Measurements from ENCODE around the gene SRPX.

SRPX gene

DNA sequence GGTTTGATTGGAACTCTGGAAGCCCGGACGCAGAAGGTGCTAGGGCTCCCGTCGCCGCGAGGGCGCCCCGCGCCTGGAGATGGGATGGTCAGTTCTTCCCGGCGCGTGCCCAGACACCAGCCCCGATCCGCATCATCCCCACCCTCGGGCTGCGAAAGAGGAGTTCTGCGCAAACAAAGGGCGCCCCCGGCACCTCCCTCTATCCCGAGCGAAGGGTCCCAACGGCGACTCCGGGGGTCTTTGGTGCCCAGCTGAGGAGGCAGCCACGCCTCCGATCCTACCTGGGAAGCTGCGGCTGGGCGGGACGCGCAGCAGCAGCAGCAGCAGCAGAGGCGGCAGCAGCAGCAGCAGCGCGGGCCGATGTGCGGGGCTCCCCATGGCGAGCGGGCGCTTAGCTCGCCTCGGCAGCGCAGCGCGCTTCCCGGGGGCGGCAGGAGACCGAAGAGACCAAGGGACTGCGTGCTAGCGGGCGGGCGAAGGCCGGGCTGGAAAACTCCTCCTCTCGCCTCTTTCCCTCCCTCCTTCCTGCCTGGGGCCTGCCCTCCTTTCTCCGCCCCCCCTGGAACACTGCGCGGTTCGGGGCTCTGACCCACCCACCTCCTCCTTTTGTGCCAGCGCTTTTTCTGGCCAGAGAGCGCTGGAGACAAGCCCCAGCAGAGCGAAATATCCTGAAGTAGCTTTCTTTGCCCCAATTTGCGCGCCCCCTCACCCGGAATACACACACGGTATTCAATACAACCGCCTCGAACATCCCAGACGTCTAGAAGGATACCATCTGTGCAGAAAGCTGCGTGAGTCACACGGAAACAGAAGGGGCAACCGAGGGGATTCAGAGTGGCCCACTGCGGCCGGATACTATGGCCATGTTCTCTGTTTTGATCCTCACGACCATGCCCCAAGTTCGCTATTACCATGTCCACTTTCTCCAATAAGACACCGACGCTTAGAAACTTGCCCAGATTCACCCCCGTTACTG lies at the start of gene SRPX:
Gene SRPX, minus strand, starts transcription at position 457 of the 976 bp plus-strand sequence. Its CDS starts 79 bp downstream, at position 378.
- H3K4me3 ChIP-seq (ENCODE audit: low read length), result peak within 1 kb of the TSS; percentile 35
- no peak for TF ChIP-seq ZNF274 (IDR thresholded peaks at IDR 0.05; ENCODE audit: low read depth, low read length)

- H3K4me3 ChIP-seq (ENCODE audit: low read length), result no peak overlapping the region
- no peak for TF ChIP-seq ZNF274 (IDR thresholded peaks at IDR 0.05; ENCODE audit: low read depth, low read length)
These were observed 47.3 kb upstream of the SRPX start for GRCh38 chrX:38268011-38268410.

DNA sequence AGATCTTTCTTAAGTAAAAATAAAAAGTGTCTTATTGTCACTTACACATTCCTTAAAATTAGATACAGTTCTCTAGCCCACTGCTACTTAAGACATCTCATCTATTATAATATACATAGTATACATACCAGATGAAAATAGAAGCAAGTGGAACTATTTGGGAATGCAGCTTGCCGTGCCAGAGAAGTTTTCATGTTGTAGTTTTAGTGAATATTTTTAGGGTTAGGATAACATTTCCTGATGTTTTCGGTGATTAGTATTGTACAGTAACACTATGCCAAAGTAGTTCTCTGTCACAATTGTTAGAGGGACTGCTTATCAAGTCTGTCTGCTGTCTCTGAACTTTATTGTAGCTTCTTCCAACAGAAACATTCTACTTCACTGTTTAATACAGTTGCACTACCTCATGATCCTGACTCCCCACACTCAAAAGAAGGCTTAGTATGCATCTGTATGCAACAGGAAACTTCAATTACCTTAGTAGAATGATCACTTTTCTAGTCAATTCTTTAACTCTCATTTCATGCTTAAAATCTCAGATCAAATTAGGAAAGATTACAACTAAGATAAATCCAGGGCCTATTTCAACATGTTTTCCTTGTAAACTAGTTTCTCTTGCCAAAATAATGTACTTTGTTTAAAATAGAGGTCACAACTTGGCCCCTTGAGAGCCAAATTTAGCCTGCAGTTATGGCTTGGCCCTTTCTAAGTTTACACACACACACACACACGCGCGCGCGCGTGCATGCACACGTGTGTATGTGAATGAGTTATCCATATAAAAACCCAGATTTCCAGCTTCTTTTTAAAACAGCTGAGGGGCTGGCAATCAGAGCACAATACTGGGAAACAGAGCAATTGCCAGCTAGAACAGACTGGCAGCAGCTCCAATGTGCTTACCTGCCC lies 42.3 kb upstream of the SRPX start:
- no peak overlapping the region for H3K4me3 ChIP-seq (ENCODE audit: low read length)
- no peak for TF ChIP-seq ZNF274 (IDR thresholded peaks at IDR 0.05; ENCODE audit: low read depth, low read length)

GRCh38 chrX:38260231-38260630 lies 39.6 kb upstream of the SRPX start:
- no peak overlapping the region for H3K4me3 ChIP-seq (ENCODE audit: low read length)
- TF ChIP-seq ZNF274 (IDR thresholded peaks at IDR 0.05; ENCODE audit: low read depth, low read length), result no peak

GRCh38 chrX:38256019-38256418 lies 35.3 kb upstream of the SRPX start:
- no peak for TF ChIP-seq ZNF274 (IDR thresholded peaks at IDR 0.05; ENCODE audit: low read depth, low read length)

GRCh38 chrX:38249965-38250364 lies 29.3 kb upstream of the SRPX start:
- TF ChIP-seq ZNF274 (IDR thresholded peaks at IDR 0.05; ENCODE audit: low read depth, low read length), result no peak
- H3K4me3 ChIP-seq (ENCODE audit: low read length), result no peak overlapping the region

More at GRCh38 chrX:38256019-38256418, 35.3 kb upstream of the SRPX start:
- no peak overlapping the region for H3K4me3 ChIP-seq (ENCODE audit: low read length)

DNA sequence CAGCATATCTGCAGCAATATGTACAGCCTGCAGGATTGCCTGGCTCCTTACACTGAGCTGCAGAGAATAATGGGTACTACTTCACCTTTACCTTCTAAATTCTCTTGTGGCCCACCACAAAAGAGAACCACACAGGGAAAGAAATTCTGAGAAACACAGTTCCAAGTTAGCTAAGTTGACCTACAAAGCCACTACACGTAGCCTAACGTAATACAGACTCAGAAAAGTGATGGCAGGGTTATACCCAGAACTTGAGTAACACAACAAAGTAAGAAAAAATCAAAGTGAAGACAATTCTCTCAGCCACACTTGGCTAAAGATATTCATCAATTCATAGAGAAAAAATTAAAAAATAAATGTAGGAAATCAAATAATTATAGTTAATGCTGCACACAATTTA lies 26.4 kb upstream of the SRPX start:
- no peak overlapping the region for H3K4me3 ChIP-seq (ENCODE audit: low read length)
- TF ChIP-seq ZNF274 (IDR thresholded peaks at IDR 0.05; ENCODE audit: low read depth, low read length), result no peak

- no peak overlapping the region for H3K4me3 ChIP-seq (ENCODE audit: low read length)
- TF ChIP-seq ZNF274 (IDR thresholded peaks at IDR 0.05; ENCODE audit: low read depth, low read length), result no peak
These were observed 19.9 kb upstream of the SRPX start for GRCh38 chrX:38240541-38240940.

DNA sequence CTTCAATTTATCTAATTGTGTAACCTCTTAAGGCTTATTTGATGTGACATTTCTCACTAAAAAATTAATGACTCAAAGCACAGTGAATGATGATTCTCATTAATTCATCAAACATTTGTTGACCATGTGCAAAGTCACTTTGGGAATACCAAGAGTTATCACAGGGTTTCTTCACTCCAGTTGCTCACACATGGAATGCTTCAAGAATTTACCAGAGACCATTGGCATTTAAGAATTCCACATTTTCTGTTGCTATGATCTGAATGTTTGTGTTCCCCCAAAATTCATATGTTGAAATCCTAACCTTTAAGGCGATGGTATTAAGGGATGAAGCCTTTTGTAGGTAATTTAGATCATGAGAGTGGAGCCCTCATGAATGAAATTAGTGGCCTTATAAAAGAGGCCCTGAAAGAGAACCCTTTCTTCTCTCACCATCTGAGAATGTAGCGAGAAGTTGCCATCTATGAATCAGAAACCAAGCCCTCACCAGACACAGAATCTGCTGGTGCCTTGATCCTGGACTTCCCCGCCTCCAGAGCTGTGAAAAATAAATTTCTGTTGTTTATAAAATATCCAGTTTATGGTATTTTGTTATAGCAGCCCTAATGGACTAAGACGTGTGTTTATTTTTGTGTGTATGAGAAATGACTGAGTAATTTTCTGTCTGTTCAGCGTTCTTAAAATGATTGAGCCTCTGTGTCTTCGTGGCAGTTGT lies 16.4 kb upstream of the SRPX start:
- no peak for TF ChIP-seq ZNF274 (IDR thresholded peaks at IDR 0.05; ENCODE audit: low read depth, low read length)
- H3K4me3 ChIP-seq (ENCODE audit: low read length), result no peak overlapping the region

DNA sequence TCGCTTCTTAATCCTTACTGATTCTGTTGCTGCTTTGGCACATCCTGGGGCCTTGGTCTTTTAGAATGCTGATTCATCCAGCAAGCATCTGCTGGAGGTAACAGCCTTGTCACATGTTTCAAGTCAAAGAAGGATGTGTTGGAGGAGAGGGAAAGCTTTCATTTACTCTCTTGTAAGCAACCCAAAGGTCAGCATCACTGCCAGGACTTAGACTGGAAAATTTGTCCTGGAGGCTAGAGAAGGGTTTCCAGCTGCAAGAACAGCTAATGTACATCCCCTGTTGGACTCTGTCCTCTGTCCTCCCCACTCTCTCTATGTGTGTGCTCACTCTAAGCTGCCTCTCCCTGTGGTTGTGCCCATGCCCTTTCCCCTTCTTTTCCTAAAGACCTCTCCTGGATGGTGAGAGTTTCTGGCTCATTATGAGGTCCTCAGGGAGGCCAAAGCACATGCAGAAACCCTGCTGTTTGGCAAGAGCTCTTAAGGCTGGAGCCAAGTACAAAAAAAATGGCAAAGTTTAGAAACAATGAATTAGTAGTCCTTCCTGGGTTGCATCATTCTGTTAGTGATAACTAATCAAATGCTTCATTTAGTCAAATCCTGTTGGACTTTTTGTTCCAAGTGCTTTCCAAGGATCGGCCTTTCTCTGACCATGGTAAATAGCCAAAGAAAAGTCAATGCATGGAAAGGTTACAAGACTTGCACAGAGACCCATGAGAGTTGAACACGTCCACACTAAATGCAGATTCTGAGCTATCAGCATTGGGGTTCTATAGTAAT lies 13.4 kb upstream of the SRPX start:
- TF ChIP-seq ZNF274 (IDR thresholded peaks at IDR 0.05; ENCODE audit: low read depth, low read length), result no peak

GRCh38 chrX:38232079-38232686 lies 11.5 kb upstream of the SRPX start:
- H3K4me3 ChIP-seq (ENCODE audit: low read length), result no peak overlapping the region
- no peak for TF ChIP-seq ZNF274 (IDR thresholded peaks at IDR 0.05; ENCODE audit: low read depth, low read length)

More for the DNA sequence above, 13.4 kb upstream of the SRPX start:
- H3K4me3 ChIP-seq (ENCODE audit: low read length), result no peak overlapping the region

- H3K4me3 ChIP-seq (ENCODE audit: low read length), result no peak overlapping the region
- no peak for TF ChIP-seq ZNF274 (IDR thresholded peaks at IDR 0.05; ENCODE audit: low read depth, low read length)
These were observed 4.4 kb upstream of the SRPX start for GRCh38 chrX:38225093-38225492.

DNA sequence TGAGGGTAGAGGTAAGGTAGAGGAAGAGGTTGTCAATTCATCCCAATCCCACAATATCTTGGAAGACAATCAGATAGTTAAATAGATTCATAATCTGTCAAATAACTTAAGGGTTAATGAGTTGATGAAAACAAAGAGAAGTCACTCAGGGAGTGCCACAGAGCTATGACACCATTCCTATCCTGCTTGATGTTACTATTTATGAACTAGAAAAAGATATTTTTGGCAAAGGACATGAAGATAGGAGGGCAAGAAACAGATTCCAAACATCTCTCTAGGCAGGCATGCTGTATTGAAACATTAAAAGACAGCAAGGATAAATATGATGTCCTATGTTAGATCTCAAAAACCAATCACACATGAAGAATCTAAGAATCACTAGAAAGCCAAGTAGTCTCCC lies 3.5 kb upstream of the SRPX start:
- no peak for TF ChIP-seq ZNF274 (IDR thresholded peaks at IDR 0.05; ENCODE audit: low read depth, low read length)
- H3K4me3 ChIP-seq (ENCODE audit: low read length), result no peak overlapping the region

Data from GM08714 (cell line).